Endothelial cell of hepatic sinusoid (primary cell): ENCODE results near the gene EP400.
"Not testable (repeated sequence)": the region's sequence is repeated elsewhere in the genome, so short reads cannot be mapped to it uniquely, and the experiment has no call there.

ENCODE experiments used
- in situ Hi-C: cut with HindIII; loops from 2 replicates; pipeline ENCODE4 v1.10.0; 2017; ENCODE audit warnings: low sequenced_read_pairs

Gene EP400

GRCh38 chr12:132077322-132078100 is 127.8 kb downstream of the EP400 start:
- in situ Hi-C loops, result loop anchor here (5.0 kb wide), 1 partner anchor 50 kb away; no protein-coding TSS in a partner anchor

- in situ Hi-C loops, result loop anchor here (5.0 kb wide), 1 partner anchor 49 kb away; no protein-coding TSS in a partner anchor
Measured at GRCh38 chr12:132078190-132078589, 128.4 kb downstream of the EP400 start.

GRCh38 chr12:132079200-132079599 is 129.5 kb downstream of the EP400 start:
- in situ Hi-C loops, result loop anchor here (5.0 kb wide), 1 partner anchor 48 kb away; no protein-coding TSS in a partner anchor

GRCh38 chr12:132079695-132080094 is 130.0 kb downstream of the EP400 start:
- in situ Hi-C loops, result loop anchor here (5.0 kb wide), 1 partner anchor 48 kb away; no protein-coding TSS in a partner anchor

- in situ Hi-C loops, result not testable (repeated sequence)
Measured at GRCh38 chr12:132080515-132080914, 130.8 kb downstream of the EP400 start.

GRCh38 chr12:132081423-132081822 is 131.7 kb downstream of the EP400 start:
- in situ Hi-C loops, result no loop called here

GRCh38 chr12:132083614-132083940 is 133.8 kb downstream of the EP400 start:
- in situ Hi-C loops, result no loop called here

- in situ Hi-C loops, result no loop called here
Measured at GRCh38 chr12:132083941-132084620, 134.3 kb downstream of the EP400 start.

- in situ Hi-C loops, result no loop called here
Measured at GRCh38 chr12:132084621-132085290, 135.0 kb downstream of the EP400 start.

- in situ Hi-C loops, result no loop called here
Measured at GRCh38 chr12:132085291-132085635, 135.5 kb downstream of the EP400 start.

- in situ Hi-C loops, result no loop called here
Measured at GRCh38 chr12:132089407-132089910, 139.7 kb downstream of the EP400 start.

- in situ Hi-C loops, result no loop called here
Measured at GRCh38 chr12:132094269-132094891, 144.6 kb downstream of the EP400 start.

- in situ Hi-C loops, result no loop called here
Measured at GRCh38 chr12:132095520-132096409, 146.0 kb downstream of the EP400 start.

GRCh38 chr12:132099739-132100138 is 150.0 kb downstream of the EP400 start:
- in situ Hi-C loops, result loop anchor here (10.0 kb wide), 1 partner anchor 225 kb away; the partner anchor contains the start of gene GALNT9

GRCh38 chr12:132100306-132101065 is 150.7 kb downstream of the EP400 start:
- in situ Hi-C loops, result loop anchor here (10.0 kb wide), 1 partner anchor 224 kb away; the partner anchor contains the start of gene GALNT9

- in situ Hi-C loops, result loop anchor here (10.0 kb wide), 1 partner anchor 223 kb away; the partner anchor contains the start of gene GALNT9
Measured at GRCh38 chr12:132102297-132102696, 152.6 kb downstream of the EP400 start.

- in situ Hi-C loops, result loop anchor here (10.0 kb wide), 1 partner anchor 222 kb away; the partner anchor contains the start of gene GALNT9
Measured at GRCh38 chr12:132103072-132103471, 153.3 kb downstream of the EP400 start.

- in situ Hi-C loops, result loop anchor here (10.0 kb wide), 1 partner anchor 221 kb away; the partner anchor contains the start of gene GALNT9
Measured at GRCh38 chr12:132103542-132104308, 154.0 kb downstream of the EP400 start.
